ENCODE results near the gene AIFM1.
A peak's percentile ranks its signal among the peaks of the same experiment; 100 is the strongest.
"Not testable (repeated sequence)": the region's sequence is repeated elsewhere in the genome, so short reads cannot be mapped to it uniquely, and the experiment has no call there.

The AIFM1 gene

DNA sequence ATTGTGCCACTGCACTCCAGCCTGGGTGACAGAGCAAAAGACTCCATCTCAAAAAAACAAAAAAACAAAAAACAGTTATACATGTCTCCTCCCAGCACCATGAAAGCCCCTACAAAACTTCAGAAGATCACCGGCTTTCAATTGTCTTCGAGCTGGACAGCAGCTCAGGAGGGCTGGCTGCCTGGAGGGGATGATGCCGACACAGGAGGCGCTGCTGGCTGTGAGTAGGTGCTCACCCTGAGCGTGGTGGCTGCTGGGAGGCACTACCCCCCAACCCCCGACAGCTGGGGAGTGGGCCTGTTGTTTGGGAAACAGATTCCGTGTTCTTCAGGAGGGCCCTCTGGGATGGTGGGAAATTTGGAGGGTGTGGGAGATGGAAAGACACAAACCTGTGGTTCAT is 48.5 kb downstream of the AIFM1 start:
- no peak for DNase-seq

GRCh38 chrX:130115119-130115885 is 50.3 kb downstream of the AIFM1 start:
- DNase-seq: not testable (repeated sequence)

DNA sequence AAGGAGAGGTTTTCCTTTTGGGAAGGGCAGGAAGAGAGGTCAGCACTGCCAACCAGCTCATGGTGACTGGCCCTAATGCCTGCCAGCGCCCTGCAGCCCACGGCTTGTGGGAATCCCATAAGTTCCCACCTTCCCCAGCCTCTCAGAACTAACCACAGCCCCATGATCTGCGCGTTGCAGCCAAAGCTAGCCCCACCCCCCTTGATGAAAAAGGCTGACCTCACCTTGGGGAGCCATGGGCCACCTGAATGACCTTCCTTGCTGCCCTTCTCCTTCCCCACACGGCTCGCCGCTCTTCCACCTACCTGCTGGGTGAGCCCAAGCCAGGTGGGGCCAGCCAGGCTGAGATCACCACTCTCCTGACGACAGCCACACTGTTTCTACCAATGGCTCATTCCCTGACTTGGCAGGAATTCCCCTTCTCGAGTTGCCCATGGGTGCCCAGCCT is 51.5 kb downstream of the AIFM1 start:
- DNase-seq: no peak

GRCh38 chrX:130111220-130112154 is 54.2 kb downstream of the AIFM1 start:
- no peak for DNase-seq

GRCh38 chrX:130110379-130111219 is 55.0 kb downstream of the AIFM1 start, which contains the start of gene ELF4:
TSS of gene ELF4 (minus strand) at chrX:130110497. CDS start at chrX:130081330, 29,167 bp downstream.
- peak; percentile 85 for DNase-seq

DNA sequence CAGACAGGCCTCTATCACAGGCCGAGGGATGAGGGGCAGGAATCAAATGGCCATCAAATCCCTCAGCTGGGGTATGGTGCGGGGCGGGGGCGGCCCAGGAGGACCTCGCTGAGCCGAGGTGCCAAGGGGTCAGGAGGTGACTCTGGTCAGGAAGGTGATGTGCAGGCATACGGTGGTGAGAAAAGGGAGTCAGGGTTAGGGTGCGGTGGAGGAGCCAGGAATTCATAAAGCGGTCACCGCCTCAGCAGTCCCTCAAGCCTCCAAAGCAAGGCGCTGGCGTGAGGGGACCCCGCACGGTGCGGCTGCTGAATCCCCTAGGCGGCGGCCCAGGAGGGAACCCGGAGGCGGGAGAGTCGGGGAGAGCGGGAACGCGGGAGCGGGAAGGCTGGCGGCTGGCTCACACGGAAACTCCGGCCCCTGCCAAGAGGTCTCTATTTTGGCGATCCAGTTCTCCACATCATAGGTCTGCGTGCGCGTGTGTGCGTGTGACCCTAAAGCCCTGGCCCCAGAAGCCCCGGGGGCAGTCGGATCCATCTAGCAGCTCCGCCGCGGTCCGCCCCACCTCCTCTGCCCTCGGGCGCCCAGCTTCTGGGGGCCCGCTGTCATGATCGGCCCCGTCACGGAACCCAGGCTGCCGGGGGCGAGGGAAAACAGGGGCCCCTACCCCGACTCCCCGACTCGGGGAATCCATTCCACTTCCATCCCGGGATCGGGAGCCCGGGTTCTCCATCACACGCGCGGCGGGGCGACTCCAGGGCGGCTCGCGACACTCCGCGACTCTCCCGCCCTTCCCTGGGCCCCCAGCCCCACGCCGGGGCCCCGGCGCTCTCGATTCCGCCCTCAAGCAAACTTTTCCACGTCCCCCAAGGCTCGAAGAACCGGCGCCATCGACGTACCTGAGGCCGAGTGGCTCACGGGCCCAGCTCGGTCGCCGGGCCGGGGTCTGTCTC is 55.9 kb downstream of the AIFM1 start:
- no peak for DNase-seq

- peak; percentile 79 for DNase-seq
Observed at GRCh38 chrX:130108647-130109428, 56.8 kb downstream of the AIFM1 start.

- no peak for DNase-seq
Observed at GRCh38 chrX:130106071-130106470, 59.6 kb downstream of the AIFM1 start.

- no peak for DNase-seq
Observed at GRCh38 chrX:130105244-130105643, 60.4 kb downstream of the AIFM1 start.

DNA sequence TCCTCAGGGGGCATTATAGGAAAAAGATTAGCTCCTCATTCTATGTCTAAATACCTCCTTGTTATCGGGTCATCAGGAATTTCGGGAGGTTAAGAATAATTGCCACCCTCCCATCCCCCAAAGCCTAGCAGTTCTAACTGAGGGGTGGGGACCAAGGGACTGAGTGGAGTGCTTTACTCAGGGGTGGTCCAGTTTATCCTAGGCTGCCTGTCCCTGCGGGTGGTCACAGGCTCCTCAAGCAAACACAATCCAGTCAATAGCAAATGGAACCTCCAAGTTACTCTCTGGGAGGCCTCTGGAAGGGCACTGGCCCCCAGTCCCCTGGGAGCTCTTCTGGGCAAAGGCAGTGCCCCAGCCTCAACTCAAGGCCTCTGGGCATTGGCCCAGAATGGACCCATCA is 62.0 kb downstream of the AIFM1 start:
- no peak for DNase-seq

DNA sequence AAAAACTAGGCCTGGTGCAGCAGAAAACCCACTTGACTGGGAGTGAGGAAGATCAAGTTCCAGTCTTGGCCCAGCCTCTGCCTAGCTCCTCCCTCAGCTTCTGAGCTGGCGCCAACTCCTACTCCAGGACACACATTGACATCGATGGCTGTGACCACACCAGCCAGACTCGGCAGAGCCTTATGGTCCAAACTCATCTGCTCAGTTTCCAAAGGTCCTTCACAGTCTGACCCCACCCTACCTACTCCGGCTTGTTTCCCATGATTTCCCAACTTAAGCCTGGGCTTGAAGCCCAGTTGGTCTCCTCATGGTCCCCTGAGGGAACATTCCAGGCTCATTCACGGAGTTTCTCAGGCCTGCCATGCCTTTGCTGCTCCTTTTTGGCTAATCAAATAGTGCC is 65.5 kb downstream of the AIFM1 start:
- no peak for DNase-seq

- no peak for DNase-seq
Observed at GRCh38 chrX:130098210-130098552, 67.5 kb downstream of the AIFM1 start.

DNA sequence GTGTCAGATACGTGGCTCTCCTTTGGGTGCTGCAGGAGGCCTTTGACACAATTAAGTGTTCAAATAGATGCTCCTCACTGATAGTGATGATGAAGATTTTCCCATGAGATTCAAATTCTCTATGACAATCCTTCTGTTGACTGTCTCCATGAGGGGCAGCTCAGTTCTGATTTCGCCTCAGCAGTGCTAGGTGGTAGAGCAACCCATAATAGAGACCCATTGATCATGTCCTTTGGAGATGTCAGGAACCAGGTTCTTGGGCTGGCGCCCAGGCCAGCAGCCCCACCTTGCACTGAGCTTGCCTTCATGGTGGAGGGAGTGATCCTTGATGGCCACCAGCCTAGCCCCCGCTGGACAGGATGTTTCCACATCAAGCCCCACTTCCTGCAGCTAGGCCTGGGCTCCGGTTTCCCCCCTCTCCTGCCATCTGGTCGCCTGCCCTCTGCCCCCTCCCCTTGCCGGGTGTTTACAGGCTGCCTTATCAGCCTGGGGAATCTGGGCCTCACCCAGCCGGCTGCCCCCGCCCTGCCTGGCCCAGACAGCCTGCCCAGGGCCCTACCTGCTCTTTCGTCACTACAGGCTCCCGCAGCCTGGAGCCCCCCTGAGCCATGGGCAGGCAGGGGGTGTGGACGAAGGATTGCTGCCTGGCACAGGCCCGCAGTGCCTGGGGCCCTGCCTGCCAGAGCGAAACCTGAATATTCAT is 68.0 kb downstream of the AIFM1 start:
- DNase-seq: peak; percentile 76

GRCh38 chrX:130095249-130096030 is 70.2 kb downstream of the AIFM1 start:
- no peak for DNase-seq

DNA sequence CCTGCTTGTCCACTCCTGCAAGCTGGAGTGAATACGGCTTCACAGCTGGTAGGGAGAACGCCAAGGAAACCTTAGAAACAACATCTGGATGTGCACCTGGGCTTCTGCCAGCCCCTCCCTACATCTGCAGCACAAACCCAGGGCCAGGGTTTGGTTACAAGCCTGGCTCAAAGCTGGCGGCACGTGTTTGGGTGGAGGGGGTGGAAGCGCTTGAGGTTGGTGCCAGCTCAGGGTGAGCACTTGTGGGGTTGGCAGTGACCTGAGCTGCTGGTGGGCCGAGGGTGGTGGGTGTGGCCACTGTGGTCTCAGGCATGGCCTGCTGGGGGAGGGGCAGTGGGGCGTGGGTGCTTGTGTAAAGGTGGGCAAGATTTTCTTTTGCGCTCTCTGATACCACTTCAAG is 70.9 kb downstream of the AIFM1 start:
- no peak for DNase-seq

GRCh38 chrX:130093271-130093670 is 72.4 kb downstream of the AIFM1 start:
- DNase-seq: no peak

- peak; percentile 91 for DNase-seq
Observed at GRCh38 chrX:130091980-130092522, 73.6 kb downstream of the AIFM1 start.

DNA sequence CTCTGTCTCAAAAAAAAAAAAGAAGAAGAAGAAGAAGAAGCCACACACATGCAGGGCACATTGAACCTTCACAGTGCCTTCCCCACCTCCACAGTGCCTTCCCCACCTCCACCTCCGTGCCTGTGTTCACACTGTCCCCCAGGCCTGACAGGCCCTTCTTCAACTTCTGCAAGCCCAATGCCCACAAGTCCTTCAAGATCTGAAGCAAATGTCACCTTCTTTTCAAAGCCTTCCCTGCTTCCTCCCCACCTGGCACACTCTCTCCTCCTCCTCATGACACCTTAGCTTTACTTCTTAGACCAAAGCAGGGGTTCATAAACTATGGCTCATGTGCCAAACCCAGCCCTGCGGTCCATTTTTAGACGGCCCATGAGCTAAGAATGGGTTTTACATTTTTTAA is 75.3 kb downstream of the AIFM1 start:
- DNase-seq: no peak

Data from activated effector memory CD4-positive, alpha-beta T cell treated with anti-CD3 and anti-CD28 coated beads, Interleukin-2, amount 50 U/mL, for 16 hours (primary cell).